M059J (cell line): ENCODE results near the gene SORCS2. TPM values are rescaled to one million over a fixed set of nuclear protein-coding genes. Genes with fewer than 3 reads are reported as not detected.

Source experiments
- DNase-seq: peaks from one replicate; pipeline ENCODE4 v3.0.0-alpha.2; 2012; ENCODE audit warnings: low read depth
- total RNA-seq: library from RNA; depleted of rRNA; stranded (reverse); fragments of >200 nt; shearing (Covaris generic); gene quantifications from 2 replicates; pipeline ENCODE4 v1.2.3, GENCODE V29; 2014

Gene SORCS2
- total RNA-seq, 1 experiment from 2014 or later, result 0.02 TPM

GRCh38 chr4:7760228-7760627 lies 567.9 kb downstream of the SORCS2 start:
- DNase-seq, result no peak

GRCh38 chr4:7760706-7761105 lies 568.4 kb downstream of the SORCS2 start:
- DNase-seq, result no peak

- no peak for DNase-seq
These were observed 569.0 kb downstream of the SORCS2 start for GRCh38 chr4:7761312-7761711.

- DNase-seq, result peak; percentile 11
These were observed 569.4 kb downstream of the SORCS2 start for GRCh38 chr4:7761720-7762119.

- no peak for DNase-seq
These were observed 570.2 kb downstream of the SORCS2 start for GRCh38 chr4:7762376-7763030.

GRCh38 chr4:7763106-7763505 lies 570.8 kb downstream of the SORCS2 start:
- DNase-seq, result no peak

GRCh38 chr4:7763788-7764187 lies 571.5 kb downstream of the SORCS2 start:
- peak; percentile 54 for DNase-seq

GRCh38 chr4:7764466-7764865 lies 572.1 kb downstream of the SORCS2 start:
- DNase-seq, result no peak

GRCh38 chr4:7765666-7766065 lies 573.3 kb downstream of the SORCS2 start:
- DNase-seq, result no peak

- no peak for DNase-seq
These were observed 573.7 kb downstream of the SORCS2 start for GRCh38 chr4:7766086-7766485.

- no peak for DNase-seq
These were observed 574.5 kb downstream of the SORCS2 start for GRCh38 chr4:7766661-7767345.

- no peak for DNase-seq
These were observed 575.2 kb downstream of the SORCS2 start for GRCh38 chr4:7767526-7767925.

GRCh38 chr4:7767966-7768365 lies 575.6 kb downstream of the SORCS2 start:
- DNase-seq, result no peak

- DNase-seq, result no peak
These were observed 576.4 kb downstream of the SORCS2 start for GRCh38 chr4:7768736-7769135.

- DNase-seq, result no peak
These were observed 577.3 kb downstream of the SORCS2 start for GRCh38 chr4:7769396-7770223.

GRCh38 chr4:7770224-7771050 lies 578.1 kb downstream of the SORCS2 start:
- peak; percentile 19 for DNase-seq

GRCh38 chr4:7771056-7771455 lies 578.7 kb downstream of the SORCS2 start:
- no peak for DNase-seq

- no peak for DNase-seq
These were observed 579.5 kb downstream of the SORCS2 start for GRCh38 chr4:7771541-7772507.

GRCh38 chr4:7772711-7773385 lies 580.5 kb downstream of the SORCS2 start:
- DNase-seq, result no peak
